Liver (tissue), 3 donors: ENCODE results near the gene NCOR2.

Source experiments
- EGR1 ChIP-seq, 2 donors: IDR thresholded peaks; 2 replicates each; pipeline ENCODE4 v1.6.1; 2016 to 2018; ENCODE audit warnings: antibody characterized with exemption in 2 of 2, low read depth in 2 of 2
- TAF1 ChIP-seq: conservative IDR thresholded peaks from 2 replicates; pipeline ENCODE4 v1.6.1; 2016; ENCODE audit warnings: antibody characterized with exemption, mild to moderate bottlenecking
- YY1 ChIP-seq: IDR thresholded peaks from 2 replicates; pipeline ENCODE4 v1.6.1; 2016; ENCODE audit warnings: antibody characterized with exemption, mild to moderate bottlenecking
- ZBTB33 ChIP-seq: IDR thresholded peaks from 2 replicates; pipeline ENCODE4 v1.6.1; 2016; ENCODE audit warnings: antibody characterized with exemption
- TF ChIP-seq, protein P1 (sequence below): fragments of 150-350 bp; IDR thresholded peaks from 2 replicates; pipeline ENCODE4 v1.5.1; 2017; ENCODE audit warnings: improper control_type of control experiment, low read depth, low read length; ENCODE audit not compliant: missing input control
- TF ChIP-seq, protein P2 (sequence below): IDR thresholded peaks from 2 replicates; pipeline ENCODE4 v1.6.1; 2016; ENCODE audit warnings: antibody characterized with exemption, mild to moderate bottlenecking
- TF ChIP-seq, protein P3 (sequence below): IDR thresholded peaks from 2 replicates; pipeline ENCODE4 v1.6.1; 2016; ENCODE audit warnings: antibody characterized with exemption
- donor health status: healthy.
- donor health status: healthy.

DNA sequence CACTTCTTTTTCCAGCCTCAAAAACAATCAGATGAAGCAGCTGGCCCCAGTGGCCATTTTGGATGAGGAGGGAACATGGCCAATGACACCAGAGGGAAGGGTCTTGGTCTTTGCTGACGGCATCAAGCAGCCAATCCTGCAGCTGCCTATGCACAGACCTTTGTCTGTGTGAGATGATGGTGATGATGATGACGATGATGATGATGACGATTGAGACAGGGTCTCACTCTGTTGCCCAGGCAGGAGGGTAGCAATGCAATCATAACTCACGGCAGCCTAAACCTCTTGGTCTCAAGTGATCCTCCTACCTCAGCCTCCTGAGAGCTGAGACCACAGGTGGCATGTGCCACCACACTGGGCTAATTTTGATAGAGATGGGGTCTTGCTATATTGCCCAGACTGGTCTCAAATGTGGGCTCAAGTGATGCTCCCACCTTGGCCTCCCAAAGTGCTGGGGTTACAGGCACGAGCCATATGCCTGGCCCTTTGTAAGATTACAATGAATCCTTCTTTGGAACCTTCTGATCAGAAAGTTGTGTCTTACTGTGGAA is 26.5 kb upstream of the NCOR2 start:
- TF ChIP-seq EGR1 (IDR thresholded peaks at IDR 0.05; ENCODE audit: low read depth in 2 of 2), result no peak
- no peak for TF ChIP-seq YY1
- TF ChIP-seq TAF1, result no peak
- TF ChIP-seq, protein P1, sequence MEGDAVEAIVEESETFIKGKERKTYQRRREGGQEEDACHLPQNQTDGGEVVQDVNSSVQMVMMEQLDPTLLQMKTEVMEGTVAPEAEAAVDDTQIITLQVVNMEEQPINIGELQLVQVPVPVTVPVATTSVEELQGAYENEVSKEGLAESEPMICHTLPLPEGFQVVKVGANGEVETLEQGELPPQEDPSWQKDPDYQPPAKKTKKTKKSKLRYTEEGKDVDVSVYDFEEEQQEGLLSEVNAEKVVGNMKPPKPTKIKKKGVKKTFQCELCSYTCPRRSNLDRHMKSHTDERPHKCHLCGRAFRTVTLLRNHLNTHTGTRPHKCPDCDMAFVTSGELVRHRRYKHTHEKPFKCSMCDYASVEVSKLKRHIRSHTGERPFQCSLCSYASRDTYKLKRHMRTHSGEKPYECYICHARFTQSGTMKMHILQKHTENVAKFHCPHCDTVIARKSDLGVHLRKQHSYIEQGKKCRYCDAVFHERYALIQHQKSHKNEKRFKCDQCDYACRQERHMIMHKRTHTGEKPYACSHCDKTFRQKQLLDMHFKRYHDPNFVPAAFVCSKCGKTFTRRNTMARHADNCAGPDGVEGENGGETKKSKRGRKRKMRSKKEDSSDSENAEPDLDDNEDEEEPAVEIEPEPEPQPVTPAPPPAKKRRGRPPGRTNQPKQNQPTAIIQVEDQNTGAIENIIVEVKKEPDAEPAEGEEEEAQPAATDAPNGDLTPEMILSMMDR, result no peak
- TF ChIP-seq ZBTB33, result no peak
- TF ChIP-seq, protein P2, sequence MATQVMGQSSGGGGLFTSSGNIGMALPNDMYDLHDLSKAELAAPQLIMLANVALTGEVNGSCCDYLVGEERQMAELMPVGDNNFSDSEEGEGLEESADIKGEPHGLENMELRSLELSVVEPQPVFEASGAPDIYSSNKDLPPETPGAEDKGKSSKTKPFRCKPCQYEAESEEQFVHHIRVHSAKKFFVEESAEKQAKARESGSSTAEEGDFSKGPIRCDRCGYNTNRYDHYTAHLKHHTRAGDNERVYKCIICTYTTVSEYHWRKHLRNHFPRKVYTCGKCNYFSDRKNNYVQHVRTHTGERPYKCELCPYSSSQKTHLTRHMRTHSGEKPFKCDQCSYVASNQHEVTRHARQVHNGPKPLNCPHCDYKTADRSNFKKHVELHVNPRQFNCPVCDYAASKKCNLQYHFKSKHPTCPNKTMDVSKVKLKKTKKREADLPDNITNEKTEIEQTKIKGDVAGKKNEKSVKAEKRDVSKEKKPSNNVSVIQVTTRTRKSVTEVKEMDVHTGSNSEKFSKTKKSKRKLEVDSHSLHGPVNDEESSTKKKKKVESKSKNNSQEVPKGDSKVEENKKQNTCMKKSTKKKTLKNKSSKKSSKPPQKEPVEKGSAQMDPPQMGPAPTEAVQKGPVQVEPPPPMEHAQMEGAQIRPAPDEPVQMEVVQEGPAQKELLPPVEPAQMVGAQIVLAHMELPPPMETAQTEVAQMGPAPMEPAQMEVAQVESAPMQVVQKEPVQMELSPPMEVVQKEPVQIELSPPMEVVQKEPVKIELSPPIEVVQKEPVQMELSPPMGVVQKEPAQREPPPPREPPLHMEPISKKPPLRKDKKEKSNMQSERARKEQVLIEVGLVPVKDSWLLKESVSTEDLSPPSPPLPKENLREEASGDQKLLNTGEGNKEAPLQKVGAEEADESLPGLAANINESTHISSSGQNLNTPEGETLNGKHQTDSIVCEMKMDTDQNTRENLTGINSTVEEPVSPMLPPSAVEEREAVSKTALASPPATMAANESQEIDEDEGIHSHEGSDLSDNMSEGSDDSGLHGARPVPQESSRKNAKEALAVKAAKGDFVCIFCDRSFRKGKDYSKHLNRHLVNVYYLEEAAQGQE, result no peak
- TF ChIP-seq, protein P3, sequence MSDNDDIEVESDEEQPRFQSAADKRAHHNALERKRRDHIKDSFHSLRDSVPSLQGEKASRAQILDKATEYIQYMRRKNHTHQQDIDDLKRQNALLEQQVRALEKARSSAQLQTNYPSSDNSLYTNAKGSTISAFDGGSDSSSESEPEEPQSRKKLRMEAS, result no peak
